BJ (cell line): ENCODE data around the gene ZNF496. TPM values are rescaled to one million over a fixed set of nuclear protein-coding genes. Genes with fewer than 3 reads are reported as not detected.

Experiments
- CTCF ChIA-PET: fragments of 350-600 bp; formaldehyde crosslinking; extraction: SDS; loops from one replicate; lab custom pipeline; 2021; ENCODE audit warnings: antibody characterized with exemption, inconsistent platforms; lab: Yijun Ruan, JAX
- POLR2A ChIA-PET: fragments of 300-600 bp; sonication (Branson Sonifier 250); formaldehyde crosslinking; extraction: SDS; loops from one replicate; lab custom pipeline; 2021; ENCODE audit warnings: antibody characterized with exemption; lab: Charles Lee
- DNase-seq: peaks from one replicate; pipeline ENCODE4 v3.0.0-alpha.2; 2011; ENCODE audit warnings: low read depth
- H3K27me3 ChIP-seq: 2 replicates; pipeline ENCODE4 v1.6.0; 2011; ENCODE audit warnings: low read length; ENCODE audit not compliant: control insufficient read depth, insufficient read depth
- H3K36me3 ChIP-seq: 2 replicates; pipeline ENCODE4 v1.5.1; 2011; ENCODE audit warnings: low read length; ENCODE audit not compliant: control insufficient read depth, insufficient read depth
- H3K4me3 ChIP-seq: 2 replicates; pipeline ENCODE4 v1.5.1; 2011; ENCODE audit warnings: low read depth, mild to moderate bottlenecking, control low read depth, low read length
- polyA plus RNA-seq: library from polyadenylated mRNA; depleted of rRNA; stranded (reverse); fragments of >200 nt; gene quantifications from 2 replicates; pipeline ENCODE4 v1.2.3, GENCODE V29; 2011
- TF ChIP-seq, protein P1 (sequence below): IDR thresholded peaks from 2 replicates; pipeline ENCODE4 v1.5.1; 2011; ENCODE audit warnings: low read depth, mild to moderate bottlenecking, control low read depth, inconsistent platforms, low read length, moderate library complexity; ENCODE audit not compliant: insufficient read depth

Gene ZNF496
- polyA plus RNA-seq, 1 experiment = 17.8 TPM

- Histone ChIP-seq H3K4me3 (no peak overlapping the region), H3K36me3 (peaks cover 13% of the 10 kb centered on the region), H3K27me3 (no peaks in the 10 kb centered on the region)
- CTCF ChIA-PET = no interaction called here
- POLR2A ChIA-PET = no interaction called here
- TF ChIP-seq, protein P1, sequence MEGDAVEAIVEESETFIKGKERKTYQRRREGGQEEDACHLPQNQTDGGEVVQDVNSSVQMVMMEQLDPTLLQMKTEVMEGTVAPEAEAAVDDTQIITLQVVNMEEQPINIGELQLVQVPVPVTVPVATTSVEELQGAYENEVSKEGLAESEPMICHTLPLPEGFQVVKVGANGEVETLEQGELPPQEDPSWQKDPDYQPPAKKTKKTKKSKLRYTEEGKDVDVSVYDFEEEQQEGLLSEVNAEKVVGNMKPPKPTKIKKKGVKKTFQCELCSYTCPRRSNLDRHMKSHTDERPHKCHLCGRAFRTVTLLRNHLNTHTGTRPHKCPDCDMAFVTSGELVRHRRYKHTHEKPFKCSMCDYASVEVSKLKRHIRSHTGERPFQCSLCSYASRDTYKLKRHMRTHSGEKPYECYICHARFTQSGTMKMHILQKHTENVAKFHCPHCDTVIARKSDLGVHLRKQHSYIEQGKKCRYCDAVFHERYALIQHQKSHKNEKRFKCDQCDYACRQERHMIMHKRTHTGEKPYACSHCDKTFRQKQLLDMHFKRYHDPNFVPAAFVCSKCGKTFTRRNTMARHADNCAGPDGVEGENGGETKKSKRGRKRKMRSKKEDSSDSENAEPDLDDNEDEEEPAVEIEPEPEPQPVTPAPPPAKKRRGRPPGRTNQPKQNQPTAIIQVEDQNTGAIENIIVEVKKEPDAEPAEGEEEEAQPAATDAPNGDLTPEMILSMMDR = no peak
- DNase-seq = no peak
These were observed 31.8 kb downstream of the ZNF496 start for GRCh38 chr1:247299723-247300381.

GRCh38 chr1:247298701-247299100 lies 33.0 kb downstream of the ZNF496 start:
- H3K4me3 ChIP-seq = no peak overlapping the region
- TF ChIP-seq, protein P1 = no peak
- CTCF ChIA-PET = no interaction called here
- H3K36me3 ChIP-seq = peaks cover 13% of the 10 kb centered on the region
- H3K27me3 ChIP-seq = no peaks in the 10 kb centered on the region
- DNase-seq = no peak
- POLR2A ChIA-PET = no interaction called here

GRCh38 chr1:247298124-247298481 lies 33.6 kb downstream of the ZNF496 start:
- ChIA-PET CTCF (no interaction called here), POLR2A (no interaction called here)
- TF ChIP-seq, protein P1 = no peak
- no peaks in the 10 kb centered on the region for H3K27me3 ChIP-seq
- DNase-seq = no peak
- peaks cover 13% of the 10 kb centered on the region for H3K36me3 ChIP-seq
- H3K4me3 ChIP-seq = no peak overlapping the region

DNA sequence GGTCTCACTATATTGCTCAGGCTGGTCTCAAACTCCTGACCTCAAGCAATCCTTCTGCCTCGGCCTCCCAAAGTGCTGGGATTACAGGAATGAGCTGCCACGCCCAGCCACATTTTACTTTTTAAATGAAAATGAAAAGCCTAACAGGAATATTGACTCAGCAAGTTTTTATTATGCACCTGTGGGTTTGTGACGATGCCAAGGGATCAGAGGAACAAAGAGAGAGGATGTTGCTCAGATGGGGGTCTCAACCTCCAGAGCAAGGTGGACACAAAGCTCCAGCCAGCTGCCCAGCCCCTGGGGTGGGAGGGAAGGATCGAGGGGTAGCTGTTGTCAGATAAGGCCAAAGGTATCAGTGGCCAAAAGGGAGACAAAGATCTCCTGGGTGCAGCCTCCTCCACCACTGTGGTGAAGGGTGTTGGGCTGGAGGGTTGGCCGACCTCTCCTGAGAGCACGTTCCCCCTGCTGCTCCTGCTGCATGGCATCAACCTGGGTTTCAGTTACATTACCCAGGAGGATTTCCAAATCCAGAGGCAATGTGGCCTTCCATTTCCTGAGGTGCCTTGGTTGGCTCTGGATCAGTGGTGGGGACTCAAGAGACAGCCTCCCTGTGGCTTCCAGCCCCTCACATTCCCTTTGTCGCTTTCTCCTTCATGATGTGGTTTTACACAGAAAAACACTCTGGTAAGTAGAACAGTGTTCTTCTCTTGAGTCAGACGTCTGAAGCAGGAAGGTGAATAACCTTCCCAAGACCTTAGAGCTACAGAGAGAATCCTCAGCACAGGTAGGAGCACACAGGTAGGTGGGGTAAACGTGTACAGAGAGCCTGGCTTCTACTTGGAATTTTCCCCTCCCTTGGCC lies 34.2 kb downstream of the ZNF496 start:
- CTCF ChIA-PET = interaction anchor here (0.9 to 1.7 kb wide), 2 partner anchors 14 to 44 kb away, joined by 3 read pairs; no protein-coding TSS in a partner anchor
- POLR2A ChIA-PET = no interaction called here
- TF ChIP-seq, protein P1 = no peak

DNA sequence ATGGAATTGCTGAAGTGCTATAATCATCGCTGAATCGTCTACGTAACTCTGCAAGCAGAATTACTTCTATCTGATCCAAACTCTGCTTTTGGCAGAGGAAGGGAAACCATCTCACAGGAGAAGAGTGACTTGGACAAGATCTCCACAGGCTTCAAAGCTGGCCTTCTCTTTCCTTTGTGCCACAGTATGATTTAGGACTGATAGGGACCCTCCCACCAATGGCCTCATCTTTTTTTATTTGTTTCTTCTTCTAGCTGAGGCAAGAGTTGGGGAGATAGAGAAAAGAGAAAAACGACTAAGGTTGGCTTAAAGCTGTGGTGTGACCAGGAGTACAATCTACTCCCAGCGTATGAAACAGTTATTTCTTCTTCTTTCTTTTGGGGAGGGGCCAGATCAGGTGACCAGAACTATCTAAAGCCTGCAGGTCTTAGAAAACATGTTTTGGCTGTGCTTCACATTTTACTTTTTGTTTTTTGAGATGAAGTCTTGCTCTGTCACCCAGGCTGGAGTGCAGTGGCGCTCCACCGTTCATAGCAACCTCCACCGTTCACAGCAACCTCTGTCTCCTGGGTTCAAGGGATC lies 35.0 kb downstream of the ZNF496 start:
- CTCF ChIA-PET = interaction anchor here (0.9 to 1.7 kb wide), 2 partner anchors 15 to 43 kb away, joined by 3 read pairs; no protein-coding TSS in a partner anchor

More for the DNA sequence above, 34.2 kb downstream of the ZNF496 start:
- H3K36me3 ChIP-seq = peaks cover 13% of the 10 kb centered on the region
- H3K4me3 ChIP-seq = no peak overlapping the region
- no peak for DNase-seq
- H3K27me3 ChIP-seq = no peaks in the 10 kb centered on the region; the same call in 1 of the 2 replicates

More for the DNA sequence above, 35.0 kb downstream of the ZNF496 start:
- no peak overlapping the region for H3K4me3 ChIP-seq
- no peak for DNase-seq
- H3K27me3 ChIP-seq = no peaks in the 10 kb centered on the region; the same call in 1 of the 2 replicates
- POLR2A ChIA-PET = no interaction called here
- H3K36me3 ChIP-seq = peaks cover 12% of the 10 kb centered on the region
- TF ChIP-seq, protein P1 = no peak
